LNCaP clone FGC (cell line): ENCODE data around the gene MPPE1.

Experiments used
- DNase-seq: peaks from one replicate; pipeline ENCODE4 v3.0.0-alpha.2; 2011; ENCODE audit warnings: low read depth
- H3K4me3 ChIP-seq: 2 replicates; pipeline ENCODE4 v1.5.1; 2011; ENCODE audit warnings: mild to moderate bottlenecking, low read depth, low read length, control low read depth
- TF ChIP-seq, protein P1 (sequence below): IDR thresholded peaks from 2 replicates; pipeline ENCODE4 v1.5.1; 2012; ENCODE audit warnings: mild to moderate bottlenecking; ENCODE audit not compliant: control insufficient read depth, insufficient read depth; ENCODE audit errors: extremely low read depth

MPPE1 gene

DNA sequence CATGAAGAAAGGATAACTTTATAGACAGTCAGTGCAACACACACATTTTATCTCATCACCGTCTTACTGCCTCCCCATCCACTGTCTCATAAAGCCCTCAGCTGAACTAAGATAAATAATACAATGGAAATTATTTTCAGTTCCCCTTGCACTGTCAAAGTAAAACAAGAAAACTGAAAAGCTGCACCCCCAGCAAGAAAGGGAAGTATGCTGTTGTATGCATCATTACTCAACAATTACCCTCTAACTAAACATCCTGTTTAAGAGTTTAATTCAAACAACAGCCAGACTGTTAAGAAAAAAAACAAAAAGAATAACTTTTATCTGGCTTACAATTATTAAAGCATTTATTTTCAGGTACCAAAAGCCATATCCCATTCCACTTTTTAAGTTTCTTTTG lies 25.0 kb downstream of the MPPE1 start:
- TF ChIP-seq, protein P1, sequence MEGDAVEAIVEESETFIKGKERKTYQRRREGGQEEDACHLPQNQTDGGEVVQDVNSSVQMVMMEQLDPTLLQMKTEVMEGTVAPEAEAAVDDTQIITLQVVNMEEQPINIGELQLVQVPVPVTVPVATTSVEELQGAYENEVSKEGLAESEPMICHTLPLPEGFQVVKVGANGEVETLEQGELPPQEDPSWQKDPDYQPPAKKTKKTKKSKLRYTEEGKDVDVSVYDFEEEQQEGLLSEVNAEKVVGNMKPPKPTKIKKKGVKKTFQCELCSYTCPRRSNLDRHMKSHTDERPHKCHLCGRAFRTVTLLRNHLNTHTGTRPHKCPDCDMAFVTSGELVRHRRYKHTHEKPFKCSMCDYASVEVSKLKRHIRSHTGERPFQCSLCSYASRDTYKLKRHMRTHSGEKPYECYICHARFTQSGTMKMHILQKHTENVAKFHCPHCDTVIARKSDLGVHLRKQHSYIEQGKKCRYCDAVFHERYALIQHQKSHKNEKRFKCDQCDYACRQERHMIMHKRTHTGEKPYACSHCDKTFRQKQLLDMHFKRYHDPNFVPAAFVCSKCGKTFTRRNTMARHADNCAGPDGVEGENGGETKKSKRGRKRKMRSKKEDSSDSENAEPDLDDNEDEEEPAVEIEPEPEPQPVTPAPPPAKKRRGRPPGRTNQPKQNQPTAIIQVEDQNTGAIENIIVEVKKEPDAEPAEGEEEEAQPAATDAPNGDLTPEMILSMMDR, result no peak

DNA sequence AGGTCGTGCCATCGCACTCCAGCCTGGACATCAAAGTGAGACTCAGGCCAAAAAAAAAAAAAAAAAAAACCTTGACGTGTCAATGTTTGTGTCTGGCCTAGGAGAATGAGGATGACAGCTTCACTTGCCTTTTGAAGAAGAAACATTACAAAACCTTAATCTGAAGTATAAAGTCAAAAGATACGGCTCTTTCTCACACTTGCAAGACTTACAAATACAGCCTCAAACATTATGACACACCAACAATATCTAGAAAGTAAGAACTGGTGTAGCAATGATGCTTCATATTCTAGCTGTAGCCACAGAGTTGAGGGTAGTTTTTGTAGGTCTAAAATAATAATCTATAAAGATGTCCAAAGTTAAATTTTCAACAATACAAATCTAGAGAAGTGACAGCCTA lies 25.5 kb downstream of the MPPE1 start:
- H3K4me3 ChIP-seq, result no peak overlapping the region
- TF ChIP-seq, protein P1, result no peak
- DNase-seq, result no peak

More for the DNA sequence above, 25.0 kb downstream of the MPPE1 start:
- no peak overlapping the region for H3K4me3 ChIP-seq
- DNase-seq, result no peak

DNA sequence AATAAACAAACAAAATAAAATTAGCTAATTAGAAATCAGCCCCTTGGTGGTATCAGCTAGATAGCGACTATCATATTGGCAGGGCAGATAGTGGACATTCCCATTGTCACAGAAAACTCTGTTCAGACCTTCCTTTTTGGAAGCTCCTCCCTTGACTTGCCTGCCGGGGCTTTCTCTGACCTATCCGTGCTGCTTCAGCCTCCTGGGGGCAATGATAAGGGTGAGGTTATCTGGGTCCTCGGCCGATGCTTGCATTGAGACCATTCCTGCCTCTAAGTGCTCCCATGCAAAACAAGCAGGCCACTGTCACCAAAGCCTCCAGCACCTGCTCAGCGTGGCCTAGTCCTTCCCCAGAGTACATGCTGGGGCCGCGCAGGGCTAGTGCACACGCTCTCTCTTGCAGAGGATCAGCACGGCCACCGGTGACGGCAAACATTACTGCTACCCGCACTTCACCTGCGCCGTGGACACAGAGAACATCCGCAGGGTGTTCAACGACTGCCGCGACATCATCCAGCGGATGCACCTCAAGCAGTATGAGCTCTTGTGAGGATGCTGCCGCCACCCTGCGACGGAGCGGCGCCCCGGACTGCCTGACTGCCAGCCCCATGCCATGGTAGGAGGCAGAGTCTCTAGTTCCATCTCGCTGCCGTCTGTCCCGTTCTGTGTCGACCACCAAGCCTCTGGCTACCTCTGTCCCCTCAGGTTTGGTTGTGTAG lies 27.4 kb downstream of the MPPE1 start:
- TF ChIP-seq, protein P1, result no peak
- no peak overlapping the region for H3K4me3 ChIP-seq
- DNase-seq, result no peak

DNA sequence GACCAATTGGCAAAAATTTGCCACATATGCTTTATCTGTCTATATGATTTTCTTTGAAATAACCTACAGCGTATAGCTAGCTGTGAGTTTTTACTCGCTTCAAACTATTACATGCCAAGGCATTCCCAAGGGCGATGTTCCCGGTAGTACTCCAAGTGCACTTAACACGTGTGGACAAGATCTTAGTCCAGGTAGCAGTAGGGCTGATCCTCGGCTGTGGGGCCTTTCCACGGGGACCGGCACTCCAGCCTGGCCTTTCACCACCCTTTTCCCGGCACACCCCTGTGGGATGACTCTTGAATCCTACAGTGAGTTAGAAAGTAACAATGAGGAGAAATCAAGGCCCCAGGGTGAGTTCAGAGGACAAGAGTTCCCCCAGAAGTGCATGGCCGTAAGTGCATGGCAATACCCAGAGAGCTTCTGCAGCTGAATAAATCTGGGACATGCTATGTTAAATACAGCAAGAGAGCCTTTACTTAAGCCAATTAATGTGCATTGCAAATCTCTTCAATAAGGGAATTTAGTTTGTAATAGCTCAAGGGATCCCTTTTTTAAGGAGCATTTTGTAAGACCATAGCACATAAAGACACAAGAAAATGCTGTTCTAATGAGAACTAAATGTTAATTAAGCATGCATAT lies 30.5 kb downstream of the MPPE1 start:
- no peak for DNase-seq
- H3K4me3 ChIP-seq, result no peak overlapping the region
- TF ChIP-seq, protein P1, result no peak

DNA sequence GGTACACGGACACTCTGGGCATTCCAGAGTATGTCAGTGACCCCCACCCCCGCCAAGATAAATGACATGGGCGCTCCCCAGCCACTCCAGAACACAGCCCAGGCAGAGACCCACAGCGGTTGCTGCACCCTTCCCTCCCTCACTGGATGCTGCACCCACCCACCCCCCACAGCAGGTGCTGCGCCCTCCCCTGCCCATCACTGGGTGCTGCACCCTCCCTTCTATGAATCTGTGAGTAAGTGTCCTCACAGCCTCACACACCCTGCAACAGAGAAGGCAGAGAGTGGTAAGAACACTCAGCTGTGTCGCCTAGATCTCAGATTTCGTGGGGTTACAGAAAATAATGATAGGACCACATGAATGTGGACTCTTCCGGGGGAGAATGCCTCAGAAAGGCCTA lies 33.4 kb downstream of the MPPE1 start:
- no peak for DNase-seq
- no peak overlapping the region for H3K4me3 ChIP-seq
- TF ChIP-seq, protein P1, result no peak

DNA sequence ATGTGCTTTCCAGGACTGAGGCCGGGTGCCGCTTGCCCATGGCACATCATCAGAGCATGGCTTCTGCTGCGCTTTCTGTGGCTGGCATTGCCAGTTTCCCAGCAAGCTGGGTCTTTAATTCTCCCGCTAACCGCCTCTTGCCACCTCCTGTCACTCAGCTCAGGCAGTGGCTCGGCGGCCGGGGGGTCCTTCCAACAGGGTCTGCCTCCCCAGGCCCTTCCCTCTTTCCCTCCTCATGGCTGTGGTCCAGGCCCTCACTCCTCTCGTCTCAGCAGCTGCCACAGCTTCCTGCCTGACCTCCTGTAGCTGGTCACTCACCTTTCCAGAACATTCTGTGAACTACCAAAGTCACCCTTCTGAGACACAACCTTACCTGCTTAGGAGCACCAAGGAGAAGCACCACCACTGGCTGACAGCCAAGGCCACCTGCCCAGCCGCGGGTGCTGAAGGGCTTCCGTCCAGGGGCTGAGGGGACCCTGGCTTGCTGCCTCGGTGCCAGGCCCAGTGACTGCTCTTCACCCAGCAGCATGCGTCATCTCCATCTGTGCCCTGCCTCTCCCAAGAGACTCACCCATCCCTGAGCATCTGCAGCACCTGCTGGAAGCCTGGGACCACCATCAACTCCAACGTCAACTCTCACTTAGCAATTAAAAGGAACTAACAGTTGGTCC lies 34.3 kb downstream of the MPPE1 start:
- DNase-seq, result no peak
- H3K4me3 ChIP-seq, result no peak overlapping the region
- TF ChIP-seq, protein P1, result no peak
